Measurements from ENCODE around the gene ARFGAP1.

DNA sequence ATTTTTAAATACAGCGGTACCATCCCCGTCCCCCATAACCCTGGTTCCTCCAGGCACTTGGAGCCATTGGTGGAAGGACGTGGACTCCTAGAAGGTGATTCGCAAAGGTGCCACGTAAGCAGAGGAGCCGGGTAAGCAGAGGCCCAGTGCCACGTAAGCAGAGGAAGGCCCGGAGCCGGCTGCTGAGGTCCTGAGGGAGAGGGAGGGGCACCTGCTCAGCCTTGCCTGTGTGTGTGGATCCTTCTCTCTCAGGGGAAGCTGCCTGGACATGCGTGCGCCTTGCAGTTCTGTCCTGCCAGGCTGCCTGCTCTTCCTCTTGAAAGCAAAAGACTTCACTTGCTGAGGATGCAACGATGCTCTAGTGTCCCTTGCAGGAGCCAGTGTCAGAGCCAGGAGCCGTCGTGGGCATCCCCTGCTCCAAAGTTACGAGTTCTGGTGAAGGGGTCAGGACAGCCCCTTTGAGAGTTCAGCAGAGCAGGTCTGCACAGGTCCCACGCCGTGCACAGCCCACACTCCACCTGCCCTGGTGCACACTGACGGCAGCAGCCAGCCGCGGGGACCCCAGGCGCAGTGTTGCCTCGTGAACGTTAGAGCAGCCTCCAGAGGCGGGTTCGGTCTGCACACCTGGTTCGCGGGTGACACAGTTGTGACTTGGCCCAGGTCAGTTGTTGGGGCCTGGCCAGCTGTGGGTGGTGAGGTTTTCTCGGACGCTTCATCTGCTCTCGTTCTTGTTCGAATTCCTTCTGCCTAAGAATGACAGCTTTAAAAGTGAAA is 16.5 kb upstream of the ARFGAP1 start:
- TF ChIP-seq, protein P1, sequence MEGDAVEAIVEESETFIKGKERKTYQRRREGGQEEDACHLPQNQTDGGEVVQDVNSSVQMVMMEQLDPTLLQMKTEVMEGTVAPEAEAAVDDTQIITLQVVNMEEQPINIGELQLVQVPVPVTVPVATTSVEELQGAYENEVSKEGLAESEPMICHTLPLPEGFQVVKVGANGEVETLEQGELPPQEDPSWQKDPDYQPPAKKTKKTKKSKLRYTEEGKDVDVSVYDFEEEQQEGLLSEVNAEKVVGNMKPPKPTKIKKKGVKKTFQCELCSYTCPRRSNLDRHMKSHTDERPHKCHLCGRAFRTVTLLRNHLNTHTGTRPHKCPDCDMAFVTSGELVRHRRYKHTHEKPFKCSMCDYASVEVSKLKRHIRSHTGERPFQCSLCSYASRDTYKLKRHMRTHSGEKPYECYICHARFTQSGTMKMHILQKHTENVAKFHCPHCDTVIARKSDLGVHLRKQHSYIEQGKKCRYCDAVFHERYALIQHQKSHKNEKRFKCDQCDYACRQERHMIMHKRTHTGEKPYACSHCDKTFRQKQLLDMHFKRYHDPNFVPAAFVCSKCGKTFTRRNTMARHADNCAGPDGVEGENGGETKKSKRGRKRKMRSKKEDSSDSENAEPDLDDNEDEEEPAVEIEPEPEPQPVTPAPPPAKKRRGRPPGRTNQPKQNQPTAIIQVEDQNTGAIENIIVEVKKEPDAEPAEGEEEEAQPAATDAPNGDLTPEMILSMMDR (IDR thresholded peaks at IDR 0.05; ENCODE audit: low read depth, low read length, poor library complexity, severe bottlenecking), result no peak
- TF ChIP-seq EZH2phosphoT487 (IDR thresholded peaks at IDR 0.05; ENCODE audit: borderline replicate concordance, low read length), result no peak

Data from DOHH2 (cell line).